IPS-20b (cell line): Measurements from ENCODE around the gene MRPS14.

Experiments
- H3K27ac ChIP-seq: one replicate; pipeline ENCODE4 v1.5.1; 2013; ENCODE audit warnings: low read length
- H3K27me3 ChIP-seq: 2 replicates; pipeline ENCODE4 v1.6.1; 2013; ENCODE audit warnings: mild to moderate bottlenecking, low read length, inconsistent platforms; ENCODE audit not compliant: insufficient read depth
- H3K36me3 ChIP-seq: 2 replicates; pipeline ENCODE4 v1.6.1; 2013; ENCODE audit warnings: low read depth, mild to moderate bottlenecking, inconsistent platforms, low read length, moderate library complexity; ENCODE audit not compliant: insufficient read depth
- H3K4me1 ChIP-seq: 2 replicates; pipeline ENCODE4 v1.6.1; 2013; ENCODE audit warnings: mild to moderate bottlenecking, control low read depth, inconsistent platforms, low read length, moderate library complexity; ENCODE audit not compliant: insufficient read depth
- H3K4me3 ChIP-seq: 2 replicates; pipeline ENCODE4 v1.5.1; 2013; ENCODE audit warnings: mild to moderate bottlenecking, low read length, inconsistent platforms
- H3K9ac ChIP-seq: 2 replicates; pipeline ENCODE4 v1.6.1; 2013; ENCODE audit warnings: low read depth, mild to moderate bottlenecking, inconsistent platforms, low read length, moderate library complexity
- H3K9me3 ChIP-seq: 2 replicates; pipeline ENCODE4 v1.6.1; 2013; ENCODE audit warnings: mild to moderate bottlenecking, low read depth, low read length, inconsistent platforms; ENCODE audit not compliant: insufficient read depth

Gene MRPS14

GRCh38 chr1:174975764-174976163 lies 47.5 kb downstream of the MRPS14 start:
- Histone ChIP-seq H3K27me3 (no peaks in the 10 kb centered on the region), H3K4me3 (no peak overlapping the region), H3K9ac (no peak overlapping the region), H3K36me3 (peaks cover 94% of the 10 kb centered on the region), H3K4me1 (no peaks in the 10 kb centered on the region), H3K9me3 (no peaks in the 10 kb centered on the region), H3K27ac (no peak overlapping the region)

DNA sequence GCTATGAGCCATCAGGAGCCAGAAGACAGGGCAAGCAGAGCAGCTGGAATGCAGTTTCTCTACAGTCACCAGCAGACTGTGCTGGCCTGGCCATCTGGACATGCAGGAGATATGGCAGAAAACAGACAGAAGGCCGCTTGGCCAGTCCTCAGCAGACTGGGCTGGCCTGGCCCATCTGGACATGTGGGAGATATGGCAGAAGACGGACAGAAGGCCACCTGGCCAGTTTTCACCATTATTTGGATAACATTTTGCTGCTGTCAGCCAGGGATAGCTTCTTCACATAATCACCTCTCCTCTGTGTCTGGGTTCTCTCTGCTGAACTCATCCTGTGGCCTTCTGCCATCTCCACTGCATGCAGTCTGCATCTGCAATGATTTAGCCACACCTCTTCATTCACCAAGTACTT lies 48.5 kb downstream of the MRPS14 start:
- Histone ChIP-seq H3K36me3 (peaks cover 92% of the 10 kb centered on the region), H3K4me1 (no peaks in the 10 kb centered on the region), H3K27ac (no peak overlapping the region), H3K9me3 (no peaks in the 10 kb centered on the region), H3K9ac (no peak overlapping the region), H3K4me3 (no peak overlapping the region), H3K27me3 (no peaks in the 10 kb centered on the region)

- Histone ChIP-seq H3K9ac (no peak overlapping the region), H3K9me3 (no peaks in the 10 kb centered on the region), H3K4me3 (no peak overlapping the region), H3K36me3 (peaks cover 84% of the 10 kb centered on the region), H3K27ac (no peak overlapping the region), H3K4me1 (no peaks in the 10 kb centered on the region), H3K27me3 (no peaks in the 10 kb centered on the region)
Observed at GRCh38 chr1:174971902-174972301, 51.3 kb downstream of the MRPS14 start.

- no peaks in the 10 kb centered on the region for H3K27me3 ChIP-seq
- H3K9me3 ChIP-seq = no peaks in the 10 kb centered on the region
- no peaks in the 10 kb centered on the region for H3K4me1 ChIP-seq
- H3K9ac ChIP-seq = no peak overlapping the region
- H3K27ac ChIP-seq = no peak overlapping the region
- peaks cover 80% of the 10 kb centered on the region for H3K36me3 ChIP-seq
- H3K4me3 ChIP-seq = no peak overlapping the region
Observed at GRCh38 chr1:174971466-174971865, 51.8 kb downstream of the MRPS14 start.

- H3K27ac ChIP-seq = no peak overlapping the region
- no peaks in the 10 kb centered on the region for H3K9me3 ChIP-seq
- no peak overlapping the region for H3K4me3 ChIP-seq
- H3K27me3 ChIP-seq = no peaks in the 10 kb centered on the region
- no peak overlapping the region for H3K9ac ChIP-seq
- H3K4me1 ChIP-seq = peaks cover 5% of the 10 kb centered on the region; the same call in 1 of the 2 replicates
- peaks cover 71% of the 10 kb centered on the region for H3K36me3 ChIP-seq
Observed at GRCh38 chr1:174969977-174970376, 53.2 kb downstream of the MRPS14 start.

GRCh38 chr1:174968750-174969244 lies 54.4 kb downstream of the MRPS14 start:
- no peak overlapping the region for H3K9ac ChIP-seq
- H3K27ac ChIP-seq = no peak overlapping the region
- no peak overlapping the region for H3K4me3 ChIP-seq
- H3K27me3 ChIP-seq = no peaks in the 10 kb centered on the region
- H3K36me3 ChIP-seq = peaks cover 71% of the 10 kb centered on the region
- H3K4me1 ChIP-seq = peaks cover 5% of the 10 kb centered on the region; the same call in 1 of the 2 replicates
- H3K9me3 ChIP-seq = no peaks in the 10 kb centered on the region

- H3K4me1 ChIP-seq = peaks cover 5% of the 10 kb centered on the region; the same call in 1 of the 2 replicates
- H3K27me3 ChIP-seq = no peaks in the 10 kb centered on the region
- H3K27ac ChIP-seq = no peak overlapping the region
- H3K36me3 ChIP-seq = peaks cover 71% of the 10 kb centered on the region
- no peak overlapping the region for H3K4me3 ChIP-seq
- H3K9ac ChIP-seq = no peak overlapping the region
- H3K9me3 ChIP-seq = no peaks in the 10 kb centered on the region
Observed at GRCh38 chr1:174967845-174968705, 55.1 kb downstream of the MRPS14 start.

DNA sequence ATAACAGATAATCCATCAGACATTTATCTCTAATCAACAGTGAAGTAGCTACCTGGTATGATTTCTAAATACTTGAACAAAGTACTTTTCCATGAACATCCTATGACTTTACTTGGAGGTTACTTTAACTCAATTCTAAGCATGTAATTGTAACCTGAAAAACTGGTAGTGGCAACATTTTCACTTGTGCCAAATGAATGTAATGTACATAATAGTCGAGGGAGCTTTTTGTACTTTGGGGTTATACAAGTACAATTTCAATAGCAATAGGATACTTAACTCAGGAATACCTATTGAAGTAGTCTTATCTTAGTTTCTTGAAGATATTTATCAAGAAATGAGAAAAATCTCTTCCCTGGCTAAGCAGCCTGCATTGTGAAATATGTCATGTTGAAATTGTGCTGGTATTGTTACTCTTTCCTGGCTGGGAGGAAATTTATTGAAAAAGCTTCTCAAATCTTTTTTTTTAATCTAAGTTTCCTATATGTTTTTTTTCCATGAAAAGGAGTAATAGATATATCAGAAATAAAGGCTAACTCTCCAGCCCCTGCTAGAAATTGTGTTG lies 57.1 kb downstream of the MRPS14 start:
- Histone ChIP-seq H3K9me3 (no peaks in the 10 kb centered on the region), H3K27me3 (no peaks in the 10 kb centered on the region), H3K36me3 (peaks cover 56% of the 10 kb centered on the region), H3K27ac (no peak overlapping the region), H3K9ac (no peak overlapping the region), H3K4me1 (peaks cover 5% of the 10 kb centered on the region; the same call in 1 of the 2 replicates), H3K4me3 (no peak overlapping the region)

DNA sequence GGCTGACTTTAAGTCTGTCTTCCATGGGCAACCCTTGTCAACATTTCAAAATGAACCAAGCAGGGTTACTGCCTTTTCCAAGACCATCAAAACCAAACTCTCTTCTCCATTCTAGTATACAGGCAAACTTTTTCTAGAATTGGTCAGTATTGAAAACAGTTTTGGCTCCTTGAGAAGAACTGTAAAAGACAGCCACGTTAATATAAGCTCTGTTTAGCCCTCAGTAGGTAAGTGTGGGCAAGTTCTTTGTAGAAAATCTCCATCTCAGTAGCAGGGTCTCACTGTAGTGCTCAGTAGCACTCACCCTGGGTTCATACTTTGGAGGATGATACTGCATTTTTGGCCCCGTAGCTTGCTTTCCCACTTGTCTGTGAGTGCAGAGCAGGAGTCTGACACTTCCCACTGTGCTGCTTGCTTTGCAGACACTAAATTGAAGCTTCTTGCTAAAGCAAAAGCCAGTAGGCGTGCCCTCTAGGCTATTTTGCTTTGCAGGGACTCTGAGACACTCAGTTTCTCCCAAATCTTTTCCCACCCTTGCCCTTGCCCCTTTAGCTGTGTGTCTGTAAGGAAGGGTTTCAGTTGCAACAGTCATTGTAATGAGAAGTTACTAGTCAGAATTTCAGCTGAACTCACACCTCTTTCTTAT lies 57.7 kb downstream of the MRPS14 start:
- Histone ChIP-seq H3K27me3 (no peaks in the 10 kb centered on the region), H3K36me3 (peaks cover 61% of the 10 kb centered on the region), H3K4me1 (peaks cover 5% of the 10 kb centered on the region; the same call in 1 of the 2 replicates), H3K9me3 (no peaks in the 10 kb centered on the region), H3K4me3 (no peak overlapping the region), H3K9ac (no peak overlapping the region), H3K27ac (no peak overlapping the region)

DNA sequence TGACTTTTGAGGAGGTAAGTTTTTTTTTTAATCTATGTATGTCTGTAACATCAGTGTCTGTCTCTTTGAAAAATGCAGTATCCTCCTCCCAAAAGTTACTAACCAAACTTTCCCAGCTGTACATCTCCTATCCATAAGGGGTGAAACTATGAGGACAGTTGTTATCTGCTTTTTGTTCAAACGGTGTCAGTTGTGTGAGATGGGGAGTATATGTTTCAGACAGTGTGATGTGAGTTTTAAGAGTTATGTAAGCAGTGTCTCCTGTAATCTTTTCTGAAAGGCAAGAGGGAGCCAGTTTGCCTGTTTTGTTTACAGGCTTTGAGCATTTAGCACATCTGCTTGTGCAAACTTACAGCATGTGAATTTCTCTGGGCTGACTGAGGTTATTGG lies 58.3 kb downstream of the MRPS14 start:
- H3K4me3 ChIP-seq = no peak overlapping the region
- peaks cover 5% of the 10 kb centered on the region; the same call in 1 of the 2 replicates for H3K4me1 ChIP-seq
- H3K9ac ChIP-seq = no peak overlapping the region
- no peaks in the 10 kb centered on the region for H3K27me3 ChIP-seq
- H3K9me3 ChIP-seq = no peaks in the 10 kb centered on the region
- H3K27ac ChIP-seq = no peak overlapping the region
- peaks cover 61% of the 10 kb centered on the region for H3K36me3 ChIP-seq

DNA sequence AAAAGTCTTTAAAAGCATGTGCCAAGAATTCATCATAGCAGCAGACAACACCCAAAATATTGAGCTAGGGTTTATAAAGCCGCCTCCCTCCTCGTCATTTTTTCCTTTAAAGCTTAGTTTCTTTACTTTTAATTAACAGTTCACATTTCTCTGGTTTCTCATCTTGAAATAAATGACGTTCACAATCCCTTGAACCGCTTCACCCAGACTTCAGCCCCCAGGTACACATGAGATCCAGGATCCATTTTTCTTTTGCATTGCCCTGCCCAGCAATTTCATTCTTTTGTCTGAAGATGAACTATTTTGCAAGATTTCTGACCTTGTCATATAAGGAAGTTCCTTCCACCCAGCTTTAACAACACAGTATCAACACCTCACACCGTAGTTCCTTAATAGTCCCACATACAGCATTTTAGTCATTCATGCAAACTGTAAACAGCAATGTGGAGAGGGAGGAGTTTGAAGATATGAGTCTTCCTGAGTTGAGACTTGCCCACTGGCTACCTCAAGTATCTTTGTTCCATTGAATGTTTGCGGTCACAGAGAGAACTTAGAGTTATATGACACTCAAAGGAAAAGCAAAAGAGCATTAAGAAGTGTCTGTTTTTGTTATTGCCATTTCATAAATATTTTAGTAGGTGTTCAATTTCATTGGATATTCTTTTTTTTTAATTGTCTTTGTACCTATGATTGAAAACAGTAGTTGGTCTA lies 58.8 kb downstream of the MRPS14 start:
- H3K27ac ChIP-seq = no peak overlapping the region
- no peak overlapping the region for H3K9ac ChIP-seq
- H3K9me3 ChIP-seq = no peaks in the 10 kb centered on the region
- H3K27me3 ChIP-seq = no peaks in the 10 kb centered on the region
- H3K36me3 ChIP-seq = peaks cover 61% of the 10 kb centered on the region
- H3K4me1 ChIP-seq = peaks cover 5% of the 10 kb centered on the region; the same call in 1 of the 2 replicates
- no peak overlapping the region for H3K4me3 ChIP-seq
